Measurements from ENCODE around the gene RASD2. TPM values are rescaled to one million over a fixed set of nuclear protein-coding genes. Genes with fewer than 3 reads are reported as not detected.

RASD2 gene
- total RNA-seq, 1 experiment from 2014 or later, result 2.4 TPM

GRCh38 chr22:35582218-35582860, 41.7 kb downstream of the RASD2 start:
- POLR2A ChIA-PET, result no interaction called here
- Histone ChIP-seq H3K27me3 (ENCODE audit: insufficient read depth, low read length) (no peaks in the 10 kb centered on the region), H4K20me1 (ENCODE audit: insufficient read depth) (no peaks in the 10 kb centered on the region), H3K4me2 (ENCODE audit: low read length) (no peak overlapping the region), H3K9ac (ENCODE audit: low read length) (no peak overlapping the region), H3K27ac (ENCODE audit: low read depth, low read length) (no peak overlapping the region), H3K4me3 (replicated peaks in 1 of 2; ENCODE audit: low read depth in 1 of 2, low read length in 2 of 2) (no peak overlapping the region), H3K79me2 (ENCODE audit: insufficient read depth, low read length) (no peaks in the 10 kb centered on the region), H3K9me2 (ENCODE audit: insufficient read depth) (no peaks in the 10 kb centered on the region), H3K4me1 (ENCODE audit: control insufficient read depth in 1 of 2, insufficient read depth in 2 of 2, low read length in 2 of 2) (peaks cover 0 to 16% of the 10 kb centered on the region in 2 experiments; a peak in 3 of 4 replicates), H3K36me3 (ENCODE audit: control insufficient read depth in 1 of 2, insufficient read depth in 2 of 2, low read length in 2 of 2) (no peaks in the 10 kb centered on the region), H3K9me3 (ENCODE audit: control insufficient read depth in 1 of 2, insufficient read depth in 1 of 2, low read depth in 1 of 2, low read length in 2 of 2) (no peaks in the 10 kb centered on the region), H2AFZ (ENCODE audit: low read depth, low read length, poor library complexity, severe bottlenecking) (no peak overlapping the region)
- intact Hi-C loops (cut with micrococcal nuclease), result no loop called here
- ATAC-seq (no peak), DNase-seq (ENCODE audit: low read depth, low spot score) (no peak)
- RAD21 ChIA-PET (ENCODE audit: low non-redundant PET in 1 of 2, low total read pairs in 2 of 2, uncharacterized antibody in 2 of 2, unreplicated experiment in 2 of 2), result interaction anchor here in 1 of 2 experiments (1.6 to 1.7 kb wide), 2 partner anchors 90 to 151 kb away, joined by 4 to 5 read pairs; no protein-coding TSS in a partner anchor
- TF ChIP-seq CBX3 (IDR thresholded peaks at IDR 0.05; ENCODE audit: low read depth) (no peak), ATF3 (IDR thresholded peaks at IDR 0.05) (no peak), POLR2AphosphoS5 (IDR thresholded peaks at IDR 0.05; ENCODE audit: low read depth, low read length) (no peak), ZBTB33 (IDR thresholded peaks at IDR 0.05; ENCODE audit: extremely low read depth, insufficient replicate concordance, low read length) (no peak), ELF1 (IDR thresholded peaks at IDR 0.05; ENCODE audit: borderline replicate concordance, low read depth) (no peak), SIN3A (IDR thresholded peaks at IDR 0.05; ENCODE audit: low read depth) (no peak), EGR1 (IDR thresholded peaks at IDR 0.05; ENCODE audit: low read depth) (no peak), RAD21 (IDR thresholded peaks at IDR 0.05; ENCODE audit: low read depth) (no peak)
- TF ChIP-seq, protein P1, sequence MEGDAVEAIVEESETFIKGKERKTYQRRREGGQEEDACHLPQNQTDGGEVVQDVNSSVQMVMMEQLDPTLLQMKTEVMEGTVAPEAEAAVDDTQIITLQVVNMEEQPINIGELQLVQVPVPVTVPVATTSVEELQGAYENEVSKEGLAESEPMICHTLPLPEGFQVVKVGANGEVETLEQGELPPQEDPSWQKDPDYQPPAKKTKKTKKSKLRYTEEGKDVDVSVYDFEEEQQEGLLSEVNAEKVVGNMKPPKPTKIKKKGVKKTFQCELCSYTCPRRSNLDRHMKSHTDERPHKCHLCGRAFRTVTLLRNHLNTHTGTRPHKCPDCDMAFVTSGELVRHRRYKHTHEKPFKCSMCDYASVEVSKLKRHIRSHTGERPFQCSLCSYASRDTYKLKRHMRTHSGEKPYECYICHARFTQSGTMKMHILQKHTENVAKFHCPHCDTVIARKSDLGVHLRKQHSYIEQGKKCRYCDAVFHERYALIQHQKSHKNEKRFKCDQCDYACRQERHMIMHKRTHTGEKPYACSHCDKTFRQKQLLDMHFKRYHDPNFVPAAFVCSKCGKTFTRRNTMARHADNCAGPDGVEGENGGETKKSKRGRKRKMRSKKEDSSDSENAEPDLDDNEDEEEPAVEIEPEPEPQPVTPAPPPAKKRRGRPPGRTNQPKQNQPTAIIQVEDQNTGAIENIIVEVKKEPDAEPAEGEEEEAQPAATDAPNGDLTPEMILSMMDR (IDR thresholded peaks at IDR 0.05 in 2 of 3, conservative IDR thresholded peaks at IDR 0.05 in 1 of 3; ENCODE audit: borderline replicate concordance in 1 of 3, insufficient read depth in 1 of 3, low read depth in 2 of 3, low read length in 2 of 3), result no peak
- CTCF ChIA-PET, result interaction anchor here (1.3 kb wide), 1 partner anchor 152 kb away, joined by 4 read pairs; no protein-coding TSS in a partner anchor
- no TSS peak for BruUV-seq (replicated peaks)

Data from HCT116 (cell line).